NCI-H1694 (cell line): Measurements from ENCODE around the gene TNFRSF19.

Experiments
- DNase-seq: peaks from one replicate; lab custom pipeline; 2025; lab: John Stamatoyannopoulos, UW

Gene TNFRSF19

DNA sequence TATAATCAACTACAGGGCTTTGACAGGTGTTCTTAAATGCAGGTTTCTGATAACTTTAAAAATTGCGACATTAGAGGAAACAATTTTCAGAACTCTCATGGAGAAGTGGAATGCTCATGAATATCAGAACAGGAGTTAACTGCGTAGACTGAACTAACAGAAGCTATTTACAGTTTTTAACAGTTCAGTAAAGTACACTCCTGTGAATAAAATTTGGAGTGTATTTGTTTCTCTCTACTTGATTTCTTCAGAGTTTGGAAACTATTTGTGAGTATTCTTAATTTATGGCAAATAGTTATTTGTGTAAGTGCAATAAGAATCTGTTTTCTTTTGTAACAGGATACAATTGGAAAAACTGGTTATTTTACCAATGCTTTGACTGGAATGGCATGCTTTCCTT, 114.4 kb downstream of the TNFRSF19 start:
- DNase-seq, result no peak

DNA sequence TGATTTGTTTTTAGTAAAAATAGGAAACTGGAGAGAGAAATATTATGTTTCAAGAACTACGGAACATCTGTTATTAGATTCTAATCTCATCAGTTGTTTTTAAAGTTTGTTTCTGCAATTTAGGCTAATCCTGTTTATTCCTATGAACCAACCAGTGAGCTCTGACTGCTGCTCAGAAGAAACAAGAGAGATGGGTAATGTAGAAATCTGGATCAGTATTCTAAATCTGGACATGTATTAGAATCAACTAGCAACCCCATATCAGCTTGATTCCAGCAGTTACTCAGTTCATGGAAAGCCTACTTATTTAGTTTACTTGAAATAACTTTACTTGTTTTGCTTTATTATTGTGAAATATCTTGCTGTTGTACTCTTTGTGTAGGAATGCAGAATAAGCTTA, 115.2 kb downstream of the TNFRSF19 start:
- DNase-seq, result no peak

DNA sequence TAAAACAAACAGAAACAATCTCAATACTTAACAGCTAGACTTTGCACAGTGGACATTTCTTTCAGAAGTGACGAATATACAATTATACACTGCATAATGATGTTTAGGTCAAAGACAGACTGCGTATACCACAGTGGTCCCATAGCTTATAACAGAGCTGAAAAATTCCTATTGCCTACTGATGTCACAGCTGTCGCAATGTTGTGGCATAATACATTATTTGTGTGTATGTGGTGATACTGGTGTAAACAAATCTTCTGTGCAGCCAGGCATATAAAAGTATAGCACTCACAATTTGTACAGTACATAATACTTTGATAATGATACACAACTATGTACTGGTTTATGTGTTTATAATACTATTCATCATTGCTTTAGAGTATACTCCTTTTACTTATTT, 116.7 kb downstream of the TNFRSF19 start:
- no peak for DNase-seq

DNA sequence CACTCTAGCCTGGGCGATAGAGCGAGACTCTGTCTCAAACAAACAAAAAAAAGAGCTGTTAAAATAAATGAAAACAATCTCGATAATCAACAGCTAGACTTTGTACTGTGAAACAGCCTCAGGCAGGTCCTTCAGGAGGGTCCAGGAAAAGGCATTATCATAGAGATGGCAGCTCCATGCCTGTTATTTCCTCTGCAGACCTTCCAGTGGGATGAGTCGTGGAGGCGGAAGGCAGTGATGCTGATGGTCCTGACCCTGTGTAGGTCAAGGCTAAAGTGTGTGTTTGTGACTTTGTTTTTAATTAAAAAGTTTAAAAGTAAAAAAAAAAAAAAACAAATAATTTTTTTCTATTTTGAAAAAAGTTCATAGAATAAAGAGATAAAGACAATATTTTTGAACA, 117.4 kb downstream of the TNFRSF19 start:
- DNase-seq, result no peak

DNA sequence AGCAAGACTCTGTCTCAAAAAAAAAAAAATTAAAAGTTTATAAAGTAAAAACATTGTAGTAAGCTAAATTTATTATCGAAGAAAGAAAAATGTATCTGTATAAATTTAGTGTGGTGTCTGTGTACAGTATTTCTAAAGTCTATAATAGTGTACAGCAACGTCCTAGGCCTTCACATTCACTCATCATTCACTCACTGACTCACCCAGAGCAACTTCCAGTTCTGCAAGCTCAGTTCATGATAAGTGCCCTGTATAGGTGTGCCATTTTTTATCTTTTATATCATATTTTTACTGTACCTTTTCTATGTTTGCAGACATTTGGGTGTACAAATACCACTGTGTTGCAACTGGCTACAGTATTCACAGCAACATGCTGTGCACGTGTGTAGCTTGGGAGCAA, 118.1 kb downstream of the TNFRSF19 start:
- no peak for DNase-seq

DNA sequence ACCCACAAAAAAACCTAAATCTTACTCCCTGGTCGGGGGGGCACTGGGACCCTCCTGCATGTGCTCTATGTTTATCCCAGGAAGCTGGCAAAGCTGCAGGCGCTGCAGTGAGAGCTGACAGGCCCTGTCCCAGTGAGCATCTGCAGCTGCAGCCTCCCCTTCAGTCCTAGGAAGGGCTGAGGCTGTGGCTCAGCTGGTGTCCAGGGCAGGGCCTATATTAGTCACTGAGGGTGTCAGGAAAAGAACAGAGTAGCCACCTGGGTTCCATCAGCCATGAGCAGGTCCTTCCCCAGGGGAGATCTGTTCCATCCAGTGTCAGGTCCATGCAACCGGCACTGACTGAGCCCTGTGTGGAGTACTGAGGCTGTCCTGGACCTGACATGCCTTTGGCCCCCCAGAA, 120.5 kb downstream of the TNFRSF19 start:
- DNase-seq, result no peak

DNA sequence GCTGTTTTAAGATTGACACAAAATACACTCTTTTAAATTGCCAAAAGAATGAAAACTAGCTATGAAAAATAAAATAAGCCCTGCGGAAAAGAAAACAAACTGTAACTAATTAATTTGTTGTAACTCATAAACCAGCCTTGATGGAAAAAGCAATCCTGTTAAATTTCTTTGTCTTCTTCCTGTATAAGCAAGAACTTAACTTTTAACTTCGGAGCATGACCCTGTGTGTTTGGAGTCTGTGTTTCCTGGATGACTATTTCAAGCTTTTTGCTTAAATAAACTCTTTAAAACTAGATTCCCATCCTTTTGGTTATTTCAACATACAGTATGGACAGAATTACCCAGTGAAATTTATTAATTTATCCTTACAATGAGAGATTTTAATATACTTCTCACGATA, 122.6 kb downstream of the TNFRSF19 start:
- no peak for DNase-seq

DNA sequence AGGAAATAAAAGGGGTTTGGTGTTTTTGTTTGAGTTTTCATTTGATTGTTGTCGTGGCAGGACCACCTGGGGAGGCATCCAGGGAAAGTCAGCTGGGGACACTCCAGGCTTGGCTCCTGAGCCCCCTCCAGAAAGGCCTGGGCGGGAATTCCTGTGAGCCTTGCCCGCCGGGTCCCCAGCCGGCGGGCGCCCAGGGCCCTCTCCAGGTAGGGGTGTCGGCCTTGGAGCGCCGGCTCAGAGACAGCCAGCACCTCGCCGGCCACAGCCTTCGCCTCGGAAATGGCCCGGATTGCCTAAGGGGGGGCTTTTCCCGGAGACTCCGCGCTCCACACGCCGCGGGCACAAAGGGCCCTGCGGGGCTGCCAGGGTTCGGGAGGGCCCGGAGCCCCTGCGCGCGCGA, 125.0 kb downstream of the TNFRSF19 start:
- DNase-seq, result no peak

DNA sequence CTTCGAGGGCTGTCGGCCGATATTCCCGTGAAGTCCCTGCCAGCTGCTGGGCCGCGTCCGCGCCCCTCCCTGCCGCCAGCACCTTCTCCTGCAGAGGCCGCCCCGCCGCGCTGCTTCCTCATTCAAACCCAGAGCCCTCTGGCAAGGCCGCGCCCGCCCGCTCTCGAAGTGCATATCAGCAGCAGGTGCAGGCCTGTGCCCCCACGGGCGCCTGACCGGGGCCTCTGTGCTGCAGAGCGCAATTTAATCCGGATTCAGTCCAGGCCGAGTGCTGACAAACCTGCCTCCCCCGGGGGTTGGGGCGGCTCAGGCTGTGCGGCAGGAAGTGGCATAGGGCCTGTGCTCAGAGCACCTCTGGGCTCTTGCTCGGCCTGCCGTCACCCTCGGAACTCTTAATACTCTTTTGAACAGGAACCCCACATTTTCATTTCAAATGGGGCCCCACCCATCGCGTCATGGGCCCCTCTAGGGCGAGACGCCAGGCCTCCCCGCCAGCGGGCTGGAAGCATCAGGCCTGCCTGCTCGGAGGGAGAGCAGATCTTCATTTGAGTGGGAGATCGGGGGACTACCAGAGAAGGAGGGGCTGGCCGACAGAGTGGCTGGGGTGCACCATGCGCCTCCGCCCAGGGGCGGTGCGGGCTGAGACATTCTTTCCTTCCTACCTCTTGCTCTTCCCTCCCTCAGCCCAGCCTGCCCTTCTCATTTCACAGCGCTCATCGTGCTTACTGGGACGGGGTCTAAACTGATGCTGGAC, 125.7 kb downstream of the TNFRSF19 start:
- DNase-seq, result no peak

DNA sequence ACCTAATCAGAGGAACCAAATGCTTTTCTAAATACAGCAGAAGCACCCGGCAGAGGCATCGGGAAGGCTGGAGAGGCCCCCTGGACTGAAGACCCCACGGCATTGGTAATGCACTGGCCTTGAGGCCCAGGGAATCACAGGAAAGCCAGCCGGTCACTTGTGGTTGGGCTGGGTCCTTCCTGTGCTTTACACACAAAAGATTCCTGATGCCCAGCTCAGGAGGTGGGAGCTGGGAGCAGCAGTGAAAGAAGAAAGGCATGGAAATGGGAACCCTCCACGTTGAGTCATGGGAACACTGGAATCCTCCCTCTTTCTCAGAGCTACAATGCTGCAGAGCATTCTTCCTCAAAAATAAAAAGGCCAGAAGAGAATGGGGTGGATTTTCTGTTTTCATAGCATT, 126.4 kb downstream of the TNFRSF19 start:
- DNase-seq, result no peak

DNA sequence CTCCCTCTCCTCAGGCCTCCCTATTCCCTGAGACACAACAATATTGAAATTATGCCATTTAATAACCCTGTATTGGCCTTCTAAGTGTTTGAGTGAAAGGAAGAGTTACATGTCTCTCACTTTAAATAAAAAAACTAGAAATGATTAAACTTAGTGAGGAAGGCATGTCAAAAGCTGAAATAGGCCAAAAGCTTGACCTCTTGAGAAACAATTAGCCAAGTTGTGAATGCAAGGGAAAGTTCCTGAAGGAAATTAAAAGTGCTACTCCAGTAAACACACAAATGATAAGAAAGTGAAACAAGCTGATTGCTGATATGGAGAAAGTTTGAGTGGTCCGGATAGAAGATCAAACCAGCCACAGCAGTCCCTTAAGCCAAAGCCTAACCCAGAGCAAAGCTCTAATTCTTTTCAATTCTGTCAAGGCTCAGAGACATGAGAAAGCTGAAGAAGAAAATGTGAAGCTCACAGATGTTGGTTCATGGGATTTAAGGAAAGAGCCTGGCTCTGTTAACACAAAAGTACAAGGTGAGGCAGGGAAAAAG, 127.6 kb downstream of the TNFRSF19 start:
- DNase-seq, result no peak

DNA sequence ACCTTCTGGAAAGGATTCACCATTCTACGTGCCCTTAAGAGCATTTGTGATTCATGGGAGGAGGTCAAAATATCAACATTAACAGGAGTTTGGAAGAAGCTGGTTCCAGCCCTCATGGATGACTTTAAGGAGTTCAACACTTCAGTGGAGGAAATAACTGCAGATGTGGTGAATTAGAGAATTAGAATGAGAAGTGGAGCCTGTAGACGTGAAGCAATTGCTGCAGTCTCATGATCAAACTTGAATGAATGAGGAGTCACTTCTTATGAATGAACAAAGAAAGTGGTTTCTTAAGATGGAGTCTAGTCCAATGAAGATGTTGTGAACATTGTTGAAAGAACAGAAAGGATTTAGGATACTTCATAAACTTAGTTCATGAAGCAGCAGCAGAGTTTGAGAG, 129.1 kb downstream of the TNFRSF19 start:
- no peak for DNase-seq

DNA sequence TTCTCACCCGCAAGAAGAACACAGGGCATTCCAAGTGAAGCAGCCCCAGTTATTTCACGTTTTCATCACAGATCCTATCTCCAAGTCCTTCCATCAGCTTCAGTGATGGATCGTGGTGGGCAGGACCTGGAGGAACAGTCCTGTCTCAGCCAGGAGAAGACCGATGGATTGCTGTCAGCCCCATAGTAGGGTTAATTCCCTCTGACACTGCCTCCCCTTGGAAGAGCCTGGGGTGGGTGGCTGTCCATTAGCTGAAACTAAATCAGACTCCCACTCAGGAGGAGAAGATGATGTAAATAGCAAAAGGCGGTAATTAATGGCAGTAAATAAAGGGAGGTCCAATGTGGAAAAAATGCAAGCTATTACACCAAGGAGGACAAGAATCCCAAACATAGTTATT, 131.0 kb downstream of the TNFRSF19 start:
- DNase-seq, result no peak

DNA sequence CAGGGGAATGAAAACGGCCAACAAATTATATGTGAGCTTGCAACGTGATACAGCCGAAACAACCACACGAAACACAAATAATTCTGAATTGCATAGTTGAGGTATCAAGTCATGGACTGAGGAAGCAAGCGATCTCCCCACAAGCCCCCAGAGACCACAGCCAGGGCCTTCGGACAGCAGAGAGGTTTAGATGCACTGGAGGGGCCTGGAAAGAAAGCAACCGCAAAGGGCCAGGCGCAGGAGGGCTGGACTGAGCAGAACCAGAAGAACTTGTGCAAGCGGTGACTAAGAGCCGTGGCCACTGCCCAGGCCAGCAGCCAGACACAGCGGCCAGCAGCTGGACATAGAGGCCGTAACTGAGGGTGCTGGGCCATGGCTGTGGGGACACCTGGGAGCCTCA, 131.4 kb downstream of the TNFRSF19 start:
- no peak for DNase-seq

DNA sequence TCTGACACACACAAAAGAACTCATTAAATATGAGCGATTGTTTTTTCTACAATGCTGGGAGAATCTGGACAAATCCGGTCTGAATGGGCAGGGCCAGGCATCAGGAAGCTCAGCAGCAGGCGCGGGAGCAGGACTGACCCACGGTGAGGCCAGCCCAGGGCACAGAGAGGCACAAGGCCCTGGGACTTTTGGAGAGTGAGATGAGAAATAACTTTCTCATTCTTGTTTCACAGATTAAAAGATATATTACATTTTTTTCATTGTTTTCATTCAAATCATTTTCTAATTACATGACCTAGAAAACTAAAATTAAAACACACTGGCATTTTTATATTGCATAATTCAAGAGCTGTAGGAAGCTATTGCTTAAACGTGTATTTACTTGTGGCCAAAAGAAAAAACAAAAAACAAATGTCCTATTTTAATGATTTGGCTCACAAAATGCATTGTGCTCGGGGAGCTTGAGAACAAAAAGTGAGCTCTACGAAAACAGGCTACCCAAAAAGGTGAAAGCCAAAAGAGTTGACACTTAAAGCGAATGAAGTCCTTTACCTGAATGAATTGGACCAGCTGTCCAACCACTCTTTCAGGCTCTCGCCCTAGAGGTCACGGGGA, 133.1 kb downstream of the TNFRSF19 start:
- no peak for DNase-seq

DNA sequence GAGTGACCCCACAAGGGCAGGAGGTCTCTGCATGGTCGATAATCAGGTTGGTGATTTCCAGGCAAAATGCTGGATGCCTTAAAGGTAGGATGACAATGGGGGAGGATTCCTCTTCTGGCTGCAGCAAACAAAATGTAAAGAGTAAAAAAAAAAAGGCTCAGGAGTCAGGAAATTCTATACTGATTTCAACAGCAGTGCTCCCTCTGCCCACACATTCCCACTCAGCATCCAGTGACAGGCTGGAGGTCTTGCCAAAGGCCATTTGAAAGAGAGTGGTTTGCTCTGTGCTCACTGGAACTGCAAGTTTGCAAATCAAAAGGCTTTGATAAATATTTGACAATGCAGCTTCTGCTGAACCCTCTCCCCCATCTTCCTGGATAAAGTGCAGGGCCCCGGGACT, 135.4 kb downstream of the TNFRSF19 start:
- DNase-seq, result no peak

DNA sequence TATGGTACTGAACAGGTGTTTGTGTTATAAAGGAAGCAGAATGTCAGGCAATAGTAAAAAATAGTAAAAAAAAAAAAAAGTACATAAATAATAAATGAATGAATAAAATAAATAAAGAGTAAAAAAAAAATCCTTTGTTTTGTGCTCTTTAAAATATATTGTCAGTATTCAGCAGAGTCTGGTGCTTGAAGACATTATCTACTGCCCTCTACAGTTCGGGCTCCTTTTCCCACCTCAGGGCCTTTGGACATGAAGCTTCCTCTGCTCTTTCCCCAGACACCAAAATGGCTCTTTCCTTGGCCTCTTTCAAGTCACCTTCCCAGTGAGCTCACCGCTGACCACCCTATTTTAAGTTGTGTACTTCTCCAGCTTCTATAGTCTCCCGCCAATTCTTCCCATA, 137.5 kb downstream of the TNFRSF19 start:
- DNase-seq, result no peak

DNA sequence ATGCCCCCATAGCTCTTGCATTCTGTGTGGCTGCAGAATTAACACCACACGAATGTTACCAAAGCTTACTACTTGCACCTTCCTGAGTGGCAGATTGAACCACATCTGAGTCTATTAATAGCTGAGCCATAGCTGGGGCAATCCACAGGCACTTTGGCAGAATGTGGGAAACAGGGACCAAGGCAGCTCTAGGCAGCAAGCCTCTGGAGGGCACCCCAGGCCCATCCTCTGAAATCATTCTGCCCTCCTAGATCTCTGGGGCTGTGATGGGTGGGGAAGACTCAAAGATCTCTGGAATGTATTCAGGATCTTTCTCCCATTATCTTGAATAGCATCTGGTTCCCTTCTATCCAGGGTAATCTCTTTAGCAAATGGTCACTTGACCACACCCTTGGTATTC, 139.3 kb downstream of the TNFRSF19 start:
- no peak for DNase-seq

DNA sequence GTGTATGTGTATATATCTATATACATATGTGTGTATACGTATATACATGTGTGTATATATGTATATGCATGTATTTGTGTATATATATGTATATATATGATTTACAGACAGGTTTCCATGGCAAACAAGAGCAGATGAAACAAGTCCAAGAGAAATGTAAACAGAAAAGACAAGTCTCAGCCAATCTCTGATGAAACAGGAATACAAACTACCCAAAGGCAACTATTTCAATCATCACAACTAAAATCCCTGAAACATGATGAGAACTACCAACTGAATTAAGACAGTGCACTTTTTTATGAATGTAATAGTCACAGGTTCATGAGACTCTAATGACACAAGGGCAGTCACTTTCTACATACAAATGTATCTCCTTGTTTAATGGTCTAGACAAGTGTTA, 140.2 kb downstream of the TNFRSF19 start:
- no peak for DNase-seq

DNA sequence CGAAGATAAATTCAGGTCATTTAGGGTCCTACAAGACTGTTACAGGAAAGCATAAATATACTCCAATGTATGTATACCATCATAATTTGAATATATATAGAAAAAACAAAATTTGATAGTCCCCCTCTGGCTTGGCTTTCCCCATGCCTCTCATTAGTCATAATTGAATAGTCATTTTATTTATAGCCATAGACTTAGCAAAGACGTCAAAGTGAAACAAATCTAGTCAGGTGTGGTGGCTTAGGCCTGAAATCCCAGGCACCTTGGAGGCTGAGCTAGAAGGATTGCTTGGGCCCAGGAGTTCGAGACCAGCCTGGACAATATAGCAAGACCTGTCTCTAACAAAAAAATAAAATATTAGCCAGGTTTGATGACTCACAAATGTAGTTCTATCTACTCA, 141.1 kb downstream of the TNFRSF19 start:
- no peak for DNase-seq

DNA sequence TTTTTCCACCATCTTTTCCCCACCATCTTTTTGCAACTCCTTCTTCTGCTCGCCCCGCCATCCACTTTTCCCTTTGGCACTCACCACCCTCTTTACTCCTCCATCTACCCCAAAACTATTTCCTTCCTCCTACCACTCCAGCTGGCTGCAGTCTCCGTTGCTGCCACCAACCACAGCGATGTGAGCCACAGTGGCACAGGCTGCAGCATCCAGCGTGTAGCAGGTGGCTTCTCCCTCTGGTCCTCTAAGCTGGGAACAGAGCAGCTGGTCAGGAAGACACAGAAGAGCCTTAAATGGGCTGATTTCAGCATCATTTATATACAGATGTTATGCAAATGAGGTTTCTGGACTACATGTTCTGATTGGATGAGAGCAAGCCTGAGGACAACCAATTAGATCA, 144.5 kb downstream of the TNFRSF19 start:
- no peak for DNase-seq

DNA sequence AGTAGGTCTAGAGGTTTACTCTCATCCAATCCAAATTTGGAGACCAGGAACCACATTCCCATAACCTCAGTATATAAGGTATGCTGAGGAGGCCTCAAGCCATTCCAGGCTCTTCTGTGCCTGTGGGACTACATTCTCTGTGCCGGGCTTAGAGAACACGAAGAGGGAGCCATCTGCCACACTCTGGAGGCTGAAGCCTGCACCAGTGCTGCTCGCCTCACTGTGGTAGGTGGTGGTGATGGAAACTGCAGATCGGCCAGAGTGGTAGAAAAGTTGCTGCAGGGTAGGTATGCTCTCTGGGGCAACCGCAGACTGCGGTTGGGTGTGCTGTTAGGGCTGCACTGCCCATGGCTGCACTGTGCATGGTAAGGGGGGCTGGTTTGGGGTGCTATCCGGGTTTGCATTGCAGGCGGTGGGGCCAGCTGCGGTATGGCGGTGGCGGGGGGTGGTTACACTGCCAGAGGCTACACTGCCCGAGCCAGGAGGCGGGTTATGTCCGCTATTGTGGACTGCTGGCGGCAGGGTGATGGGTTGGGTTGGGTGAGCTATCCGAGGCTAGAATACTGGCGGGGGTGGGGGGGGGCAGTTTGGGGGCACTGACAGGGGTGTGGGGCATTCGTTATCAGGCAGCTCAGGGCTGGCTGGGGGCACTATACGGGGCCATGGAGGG, 145.0 kb downstream of the TNFRSF19 start:
- no peak for DNase-seq

DNA sequence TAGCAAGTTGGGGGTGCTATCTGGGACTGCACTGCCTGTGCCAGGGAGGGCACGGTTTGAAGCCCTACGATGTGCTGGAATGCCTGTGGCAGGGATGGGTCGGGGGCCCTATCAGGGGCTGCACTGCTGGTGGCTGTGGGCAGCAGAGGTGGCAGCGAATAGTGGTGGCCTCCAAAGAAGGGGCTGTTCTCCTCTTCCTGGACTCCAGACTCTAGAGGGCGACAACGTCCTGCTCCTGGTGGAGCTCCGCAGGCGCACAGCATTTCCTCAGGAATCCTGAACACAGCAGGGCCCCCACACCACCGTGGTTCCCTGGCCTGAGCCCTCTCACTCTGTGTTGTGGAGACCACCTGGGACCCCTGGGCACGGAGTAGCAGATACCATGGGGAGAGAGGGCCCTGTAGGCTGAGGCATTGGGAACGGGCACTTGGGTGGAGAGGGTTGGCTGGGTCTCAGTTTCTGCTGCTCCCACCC, 145.6 kb downstream of the TNFRSF19 start:
- DNase-seq, result no peak
